Naive B cell (primary cell): ENCODE measurements around the gene MCF2L. TPM values are rescaled to one million over a fixed set of nuclear protein-coding genes. Genes with fewer than 3 reads are reported as not detected.
A peak's percentile ranks its signal among the peaks of the same experiment; 100 is the strongest.

ENCODE experiments used
- ATAC-seq, 2 donors: fragments of 150-1000 bp; cut with Tn5 transposase; 2 replicates each; pipeline ENCODE4 v1.10.0; 2021; ENCODE audit warnings: low read depth in 2 of 2, mild to moderate bottlenecking in 2 of 2, moderate library complexity in 2 of 2
- DNase-seq: peaks from one replicate; pipeline ENCODE4 v3.0.0; 2022
- H3K27ac Mint-ChIP-seq, 6 donors: one replicate each; pipeline ENCODE4 v1.8.0; 2020 to 2022; ENCODE audit warnings: mild to moderate bottlenecking in 6 of 6, mixed read lengths in 6 of 6, moderate library complexity in 5 of 6, inconsistent platforms in 2 of 6
- H3K27me3 Mint-ChIP-seq, 3 donors: one replicate each; pipeline ENCODE4 v1.8.0; 2021 to 2022; ENCODE audit warnings: mixed read lengths in 3 of 3, mild to moderate bottlenecking in 1 of 3
- H3K36me3 Mint-ChIP-seq, 2 donors: one replicate each; pipeline ENCODE4 v1.8.0; 2020 to 2022; ENCODE audit warnings: mixed read lengths in 2 of 2, inconsistent platforms in 1 of 2, mild to moderate bottlenecking in 1 of 2
- H3K4me1 Mint-ChIP-seq, 3 donors: one replicate each; pipeline ENCODE4 v1.8.0; 2020 to 2022; ENCODE audit warnings: mixed read lengths in 3 of 3, inconsistent platforms in 1 of 3, mild to moderate bottlenecking in 1 of 3, moderate library complexity in 1 of 3
- H3K4me3 Mint-ChIP-seq, 8 donors: one replicate each; pipeline ENCODE4 v1.8.0; 2020 to 2022; ENCODE audit warnings: mild to moderate bottlenecking in 8 of 8, mixed read lengths in 8 of 8, moderate library complexity in 8 of 8, inconsistent platforms in 2 of 8
- H3K9me3 Mint-ChIP-seq, 7 donors: one replicate each; pipeline ENCODE4 v1.8.0; 2020 to 2022; ENCODE audit warnings: mixed read lengths in 7 of 7, mild to moderate bottlenecking in 5 of 7, inconsistent platforms in 2 of 7, moderate library complexity in 1 of 7
- polyA plus RNA-seq, 6 donors: library from polyadenylated mRNA; unstranded; fragments of 300-500 nt; fragmentation: Illumina TruSeq; gene quantifications; one replicate each; pipeline ENCODE4 v1.2.3, GENCODE V29; 2021; ENCODE audit warnings: low read depth in 6 of 6

Gene MCF2L
- polyA plus RNA-seq, 6 donors from 2014 or later = 2.1 to 4.7 (median 4.2) TPM

DNA sequence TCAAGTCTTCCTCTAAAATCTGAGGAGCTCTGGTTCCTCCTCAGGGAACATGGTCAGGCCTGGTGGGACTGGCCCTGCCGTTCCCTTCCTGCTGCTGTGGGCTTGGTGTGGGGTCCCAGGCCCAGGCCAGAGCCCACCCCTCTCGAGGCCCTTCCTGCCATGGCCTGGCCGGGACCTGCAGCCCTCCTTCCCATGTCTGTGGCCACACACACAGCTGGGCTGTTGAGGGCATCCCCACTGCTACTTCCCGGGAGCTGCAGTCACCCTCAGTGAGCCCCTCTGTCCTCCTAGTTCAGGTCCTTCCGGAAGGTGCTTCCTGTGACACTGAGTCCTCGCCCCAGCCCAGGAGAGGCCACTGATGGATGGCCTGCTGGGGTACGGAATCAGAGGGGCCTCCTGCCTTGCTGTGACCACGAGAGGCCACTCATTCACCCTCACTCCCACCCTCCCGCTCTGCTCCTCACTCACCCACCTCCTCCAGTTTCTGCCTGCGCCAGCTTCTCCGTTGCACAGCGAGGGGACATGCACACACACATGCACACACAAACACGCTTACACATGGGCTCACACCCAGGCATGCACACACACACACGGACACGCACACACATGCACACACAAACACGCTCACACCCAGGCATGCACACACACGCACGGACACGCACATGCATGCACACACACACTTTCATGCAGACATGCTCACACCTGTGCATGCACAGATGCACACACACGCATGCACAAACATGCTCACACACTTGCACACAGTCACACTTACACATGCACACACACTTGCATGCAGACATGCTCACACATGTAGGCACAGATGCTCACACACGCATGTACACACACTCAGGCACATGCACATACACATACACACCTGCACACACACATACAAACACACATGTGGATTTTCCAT, 7.3 kb upstream of the MCF2L start:
- ATAC-seq = no peak
- DNase-seq = no peak
- H3K9me3 Mint-ChIP-seq = no peaks in the 10 kb centered on the region
- no peak overlapping the region for H3K27ac Mint-ChIP-seq
- H3K36me3 Mint-ChIP-seq = no peaks in the 10 kb centered on the region
- peaks cover 5 to 10% (median 6%) of the 10 kb centered on the region in 3 donors for H3K27me3 Mint-ChIP-seq
- no peak overlapping the region for H3K4me3 Mint-ChIP-seq
- H3K4me1 Mint-ChIP-seq = peaks cover 1 to 9% (median 4%) of the 10 kb centered on the region in 3 donors

DNA sequence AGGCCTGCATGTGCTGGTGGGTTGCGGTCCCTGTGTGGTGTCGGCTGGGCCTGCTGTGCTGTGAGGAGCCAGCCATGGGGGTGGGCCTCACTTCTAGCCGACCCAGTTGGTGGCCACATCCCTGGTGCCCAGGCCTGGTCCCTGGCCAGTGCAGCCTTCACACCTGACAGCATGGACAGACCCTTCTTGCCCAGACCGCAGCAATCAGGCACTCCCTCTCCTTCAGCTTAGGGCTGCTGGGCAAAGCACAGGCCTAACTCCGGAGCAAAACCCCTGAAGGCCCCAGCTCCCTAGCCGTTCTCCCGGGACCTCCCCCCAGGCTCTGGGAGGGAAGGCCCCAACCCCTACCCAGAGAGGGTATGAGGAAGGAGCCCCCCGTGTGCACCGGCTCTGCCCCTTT, 6.6 kb upstream of the MCF2L start:
- peaks cover 5 to 10% (median 6%) of the 10 kb centered on the region in 3 donors for H3K27me3 Mint-ChIP-seq
- H3K9me3 Mint-ChIP-seq = no peaks in the 10 kb centered on the region
- no peak overlapping the region for H3K27ac Mint-ChIP-seq
- H3K4me1 Mint-ChIP-seq = peaks cover 2 to 10% (median 4%) of the 10 kb centered on the region in 3 donors
- no peak for ATAC-seq
- no peaks in the 10 kb centered on the region for H3K36me3 Mint-ChIP-seq
- H3K4me3 Mint-ChIP-seq = no peak overlapping the region
- no peak for DNase-seq

GRCh38 chr13:112962911-112963625, 5.9 kb upstream of the MCF2L start:
- no peak for ATAC-seq
- peaks cover 6 to 10% (median 9%) of the 10 kb centered on the region in 3 donors for H3K4me1 Mint-ChIP-seq
- H3K9me3 Mint-ChIP-seq = no peaks in the 10 kb centered on the region
- peaks cover 5 to 10% (median 6%) of the 10 kb centered on the region in 3 donors for H3K27me3 Mint-ChIP-seq
- no peak for DNase-seq
- H3K27ac Mint-ChIP-seq = peak overlapping the region in 1 of 6 donors; percentile 42
- H3K36me3 Mint-ChIP-seq = no peaks in the 10 kb centered on the region
- no peak overlapping the region for H3K4me3 Mint-ChIP-seq

DNA sequence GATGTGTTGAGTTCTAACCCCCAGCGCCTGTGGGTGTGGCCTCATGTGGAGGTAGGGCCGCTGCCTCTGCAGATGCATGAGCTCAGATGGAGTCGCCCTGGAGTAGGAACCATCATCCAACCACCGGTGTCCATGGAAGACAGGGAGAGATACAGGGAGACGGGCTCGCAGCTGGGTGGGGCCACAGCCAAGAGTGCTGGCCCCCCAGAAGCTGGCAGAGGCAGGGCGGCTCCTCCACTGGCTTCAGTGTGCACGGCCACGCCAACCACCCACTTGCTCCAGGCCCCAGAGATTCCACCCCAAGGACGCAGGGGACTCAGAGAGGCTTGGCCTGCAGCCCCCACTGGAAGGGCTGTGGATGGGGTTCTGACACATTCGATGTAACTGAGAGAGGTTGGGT, 5.4 kb upstream of the MCF2L start:
- DNase-seq = no peak
- ATAC-seq = no peak
- Mint-ChIP-seq H3K4me3 (no peak overlapping the region), H3K27ac (peak overlapping the region in 1 of 6 donors; percentile 42), H3K27me3 (peaks cover 5 to 10% (median 6%) of the 10 kb centered on the region in 3 donors), H3K4me1 (peaks cover 9 to 13% (median 10%) of the 10 kb centered on the region in 3 donors), H3K36me3 (no peaks in the 10 kb centered on the region), H3K9me3 (no peaks in the 10 kb centered on the region)

- H3K27me3 Mint-ChIP-seq = peaks cover 15 to 18% (median 16%) of the 10 kb centered on the region in 3 donors
- H3K27ac Mint-ChIP-seq = peak overlapping the region in 1 of 6 donors; percentile 26
- ATAC-seq (no peak), DNase-seq (no peak)
- H3K36me3 Mint-ChIP-seq = no peaks in the 10 kb centered on the region
- no peaks in the 10 kb centered on the region for H3K9me3 Mint-ChIP-seq
- peaks cover 17 to 23% (median 19%) of the 10 kb centered on the region in 3 donors for H3K4me1 Mint-ChIP-seq
- no peak overlapping the region for H3K4me3 Mint-ChIP-seq
These were observed 4.0 kb upstream of the MCF2L start for GRCh38 chr13:112964971-112965492.

DNA sequence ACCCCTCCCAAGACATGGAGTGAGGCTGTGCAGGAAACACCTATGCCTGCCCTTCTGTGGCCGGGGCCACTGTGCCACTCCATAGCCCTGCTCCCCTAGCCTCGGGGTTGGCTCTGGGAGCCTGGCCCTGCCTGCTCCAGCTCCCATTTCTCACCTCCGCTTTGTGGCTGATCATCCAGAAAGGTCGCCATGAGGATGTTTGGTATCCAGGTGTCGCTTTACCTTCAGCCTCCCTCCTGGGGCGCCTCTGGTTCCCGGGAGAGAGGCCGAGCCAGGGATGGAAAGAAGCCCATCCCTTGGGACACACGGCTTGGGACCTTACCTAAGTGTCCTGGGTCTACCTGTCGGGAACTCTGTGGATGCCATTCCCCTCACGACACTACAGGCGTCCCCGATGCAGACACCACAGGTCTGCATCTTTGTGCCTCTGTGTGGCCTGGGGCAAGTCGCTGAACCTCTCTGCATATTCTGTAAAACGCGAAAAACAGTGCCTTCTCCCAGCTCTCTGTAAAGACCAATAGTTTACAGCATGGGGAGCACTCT, 3.4 kb upstream of the MCF2L start:
- H3K9me3 Mint-ChIP-seq = no peaks in the 10 kb centered on the region
- no peak for ATAC-seq
- peak overlapping the region in 1 of 8 donors; percentile 76 for H3K4me3 Mint-ChIP-seq
- peaks cover 19 to 27% (median 24%) of the 10 kb centered on the region in 3 donors for H3K4me1 Mint-ChIP-seq
- DNase-seq = no peak
- no peaks in the 10 kb centered on the region for H3K36me3 Mint-ChIP-seq
- peak overlapping the region in 1 of 6 donors; percentile 26 for H3K27ac Mint-ChIP-seq
- peaks cover 19 to 24% (median 21%) of the 10 kb centered on the region in 3 donors for H3K27me3 Mint-ChIP-seq

GRCh38 chr13:112966776-112967175, 2.2 kb upstream of the MCF2L start:
- H3K27ac Mint-ChIP-seq = peak overlapping the region in 1 of 6 donors; percentile 68
- H3K4me3 Mint-ChIP-seq = peak overlapping the region in 2 of 8 donors; percentile 5 to 84
- peaks cover 19 to 27% (median 27%) of the 10 kb centered on the region in 3 donors for H3K4me1 Mint-ChIP-seq
- no peaks in the 10 kb centered on the region for H3K36me3 Mint-ChIP-seq
- peaks cover 19 to 33% (median 21%) of the 10 kb centered on the region in 3 donors for H3K27me3 Mint-ChIP-seq
- H3K9me3 Mint-ChIP-seq = no peaks in the 10 kb centered on the region
- DNase-seq (no peak), ATAC-seq (no peak)

DNA sequence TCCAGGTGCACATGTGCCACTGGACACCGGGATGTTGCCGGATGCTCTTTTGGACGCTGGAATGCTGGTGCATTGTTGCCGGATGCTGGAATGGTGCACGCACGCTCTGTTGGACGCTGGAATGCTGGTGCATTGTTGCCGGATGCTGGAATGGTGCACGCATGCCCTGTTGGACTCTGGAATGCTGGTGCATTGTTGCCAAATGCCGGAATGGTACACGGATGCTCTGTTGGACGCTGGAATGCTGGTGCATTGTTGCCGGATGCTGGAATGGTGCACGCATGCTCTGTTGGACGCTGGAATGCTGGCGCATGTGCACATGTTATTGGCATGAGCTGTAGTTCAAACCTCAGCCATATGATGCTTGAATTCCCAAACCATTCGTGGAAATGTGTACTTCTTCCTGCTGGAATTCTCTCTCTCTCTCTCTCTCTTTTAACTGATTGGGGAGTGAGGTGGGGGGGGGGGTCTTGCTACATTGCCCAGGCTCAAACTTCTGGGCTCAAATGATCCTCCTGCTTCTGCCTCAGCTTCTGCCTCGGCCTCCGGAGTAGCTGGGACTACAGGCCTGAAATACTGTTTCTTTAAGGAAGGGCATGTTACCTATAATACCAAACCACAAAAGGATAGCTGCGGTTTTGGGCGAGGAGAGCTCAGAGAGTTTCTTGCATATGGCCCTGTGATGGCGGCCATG, 1.2 kb upstream of the MCF2L start:
- no peaks in the 10 kb centered on the region for H3K36me3 Mint-ChIP-seq

GRCh38 chr13:112968380-112968909, 569 bp upstream of the MCF2L start:
- peak overlapping the region; percentile 69 to 89 (median 81) for H3K4me3 Mint-ChIP-seq
- no peaks in the 10 kb centered on the region for H3K36me3 Mint-ChIP-seq
- H3K9me3 Mint-ChIP-seq = peaks cover 0 to 8% (median 0%) of the 10 kb centered on the region in 7 donors
- H3K4me1 Mint-ChIP-seq = peaks cover 16 to 35% (median 31%) of the 10 kb centered on the region in 3 donors
- DNase-seq = no peak
- peaks cover 23 to 43% (median 28%) of the 10 kb centered on the region in 3 donors for H3K27me3 Mint-ChIP-seq
- peak; percentile 55 to 60 for ATAC-seq
- peak overlapping the region in 3 of 6 donors; percentile 26 to 70 (median 33) for H3K27ac Mint-ChIP-seq

More for the DNA sequence above, 1.2 kb upstream of the MCF2L start:
- no peak for DNase-seq
- no peak for ATAC-seq
- Mint-ChIP-seq H3K4me3 (peak overlapping the region; percentile 57 to 89 (median 81)), H3K4me1 (peaks cover 16 to 35% (median 31%) of the 10 kb centered on the region in 3 donors), H3K9me3 (peaks cover 0 to 8% (median 0%) of the 10 kb centered on the region in 7 donors), H3K27me3 (peaks cover 23 to 43% (median 28%) of the 10 kb centered on the region in 3 donors), H3K27ac (peak overlapping the region in 3 of 6 donors; percentile 5 to 70 (median 26))

GRCh38 chr13:112969692-112970338, 801 bp downstream of the MCF2L start:
- Mint-ChIP-seq H3K36me3 (no peaks in the 10 kb centered on the region), H3K4me1 (peaks cover 16 to 35% (median 31%) of the 10 kb centered on the region in 3 donors)

GRCh38 chr13:112970552-112971287, 1.7 kb downstream of the MCF2L start:
- Mint-ChIP-seq H3K9me3 (peaks cover 0 to 8% (median 0%) of the 10 kb centered on the region in 7 donors), H3K36me3 (no peaks in the 10 kb centered on the region), H3K27me3 (peaks cover 23 to 36% (median 28%) of the 10 kb centered on the region in 3 donors), H3K27ac (no peak overlapping the region), H3K4me1 (peaks cover 16 to 35% (median 31%) of the 10 kb centered on the region in 3 donors), H3K4me3 (peak overlapping the region in 5 of 8 donors; percentile 28 to 95 (median 82))
- DNase-seq (no peak), ATAC-seq (no peak)

More at GRCh38 chr13:112969692-112970338, 801 bp downstream of the MCF2L start:
- peaks cover 0 to 8% (median 0%) of the 10 kb centered on the region in 7 donors for H3K9me3 Mint-ChIP-seq
- H3K4me3 Mint-ChIP-seq = peak overlapping the region; percentile 80 to 95 (median 90)
- no peak for ATAC-seq
- H3K27me3 Mint-ChIP-seq = peaks cover 23 to 43% (median 28%) of the 10 kb centered on the region in 3 donors
- peak overlapping the region; percentile 47 to 94 (median 56) for H3K27ac Mint-ChIP-seq
- no peak for DNase-seq
